CD14-positive monocyte (primary cell): Measurements from ENCODE around the gene IGFBP2. TPM values are rescaled to one million over a fixed set of nuclear protein-coding genes. Genes with fewer than 3 reads are reported as not detected.

ENCODE experiments used
- DNase-seq, 3 donors: peaks; one replicate each; pipeline ENCODE4 v3.0.0-alpha.2; 2011 to 2022
- H2AFZ ChIP-seq: 2 replicates; pipeline ENCODE4 v1.6.0; 2012; ENCODE audit warnings: mild to moderate bottlenecking, low read depth, low read length, inconsistent platforms; ENCODE audit not compliant: insufficient read depth, poor library complexity, severe bottlenecking
- H3K27ac ChIP-seq, 2 donors: 1 replicate in 1 of 2; 2 replicates in 1 of 2; pipeline ENCODE4 v1.5.1; 2012 to 2013; ENCODE audit warnings: low read length in 2 of 2, control low read depth in 1 of 2, inconsistent platforms in 1 of 2, low read depth in 1 of 2, mild to moderate bottlenecking in 1 of 2
- H3K27me3 ChIP-seq, 2 donors: one replicate each; pipeline versions ENCODE4 v1.6.0 to v1.6.1; 2011 to 2013; ENCODE audit warnings: low read length in 2 of 2; ENCODE audit not compliant: control insufficient read depth in 2 of 2, insufficient read depth in 2 of 2
- H3K36me3 ChIP-seq, 2 donors: replicated peaks in 1 of 2; 1 replicate in 1 of 2; 2 replicates in 1 of 2; pipeline versions ENCODE4 v1.5.1 to v1.6.1; 2012 to 2013; ENCODE audit warnings: low read length in 2 of 2, control low read depth in 1 of 2, inconsistent platforms in 1 of 2, mild to moderate bottlenecking in 1 of 2; ENCODE audit not compliant: insufficient read depth in 2 of 2, control insufficient read depth in 1 of 2
- H3K4me1 ChIP-seq, 2 donors: 1 replicate in 1 of 2; 2 replicates in 1 of 2; pipeline versions ENCODE4 v1.5.1 to v1.6.1; 2012 to 2013; ENCODE audit warnings: low read length in 2 of 2, control low read depth in 1 of 2, inconsistent platforms in 1 of 2, mild to moderate bottlenecking in 1 of 2, moderate library complexity in 1 of 2; ENCODE audit not compliant: insufficient read depth in 2 of 2, control insufficient read depth in 1 of 2
- H3K4me2 ChIP-seq: replicated peaks from 2 replicates; pipeline ENCODE3; 2012; ENCODE audit warnings: low read length, moderate library complexity, mild to moderate bottlenecking; ENCODE audit not compliant: poor library complexity, severe bottlenecking; ENCODE audit errors: extremely low read depth
- H3K4me3 ChIP-seq, 3 experiments: fragments of 200-600 bp in 1 of 3; sonication (generic) in 1 of 3; replicated peaks in 1 of 3; 1 replicate in 2 of 3; 2 replicates in 1 of 3; pipeline ENCODE4 v1.5.1; 2011 to 2013; ENCODE audit warnings: low read length in 3 of 3, mild to moderate bottlenecking in 3 of 3, control low read depth in 2 of 3, low read depth in 2 of 3, inconsistent platforms in 1 of 3, moderate library complexity in 1 of 3
- H3K79me2 ChIP-seq: 2 replicates; pipeline ENCODE4 v1.6.0; 2012; ENCODE audit warnings: mild to moderate bottlenecking, control low read depth, inconsistent platforms, low read length, moderate library complexity; ENCODE audit not compliant: insufficient read depth
- H3K9ac ChIP-seq: 2 replicates; pipeline ENCODE4 v1.6.0; 2017; ENCODE audit warnings: low read length, mild to moderate bottlenecking; ENCODE audit not compliant: insufficient read depth, poor library complexity, severe bottlenecking
- H3K9me3 ChIP-seq, 2 donors: replicated peaks in 1 of 2; 1 replicate in 1 of 2; 2 replicates in 1 of 2; pipeline versions ENCODE4 v1.5.1 to v1.6.1; 2012 to 2013; ENCODE audit warnings: low read length in 2 of 2, control low read depth in 1 of 2; ENCODE audit not compliant: control insufficient read depth in 1 of 2, insufficient read depth in 1 of 2
- H4K20me1 ChIP-seq: 2 replicates; pipeline ENCODE4 v1.6.0; 2012; ENCODE audit warnings: mild to moderate bottlenecking, low read length, control low read depth, moderate library complexity; ENCODE audit not compliant: insufficient read depth
- H3K27ac Mint-ChIP-seq, 7 donors: one replicate each; pipeline ENCODE4 v1.8.0; 2020; ENCODE audit warnings: mild to moderate bottlenecking in 7 of 7, mixed read lengths in 7 of 7, moderate library complexity in 6 of 7, inconsistent platforms in 2 of 7
- H3K27me3 Mint-ChIP-seq, 3 donors: one replicate each; pipeline ENCODE4 v1.8.0; 2021 to 2022; ENCODE audit warnings: low read depth in 3 of 3, mild to moderate bottlenecking in 3 of 3, mixed read lengths in 3 of 3, moderate library complexity in 3 of 3, inconsistent platforms in 1 of 3
- H3K36me3 Mint-ChIP-seq, 2 donors: one replicate each; pipeline ENCODE4 v1.8.0; 2020; ENCODE audit warnings: mixed read lengths in 2 of 2, inconsistent platforms in 1 of 2, mild to moderate bottlenecking in 1 of 2
- H3K4me1 Mint-ChIP-seq: one replicate; pipeline ENCODE4 v1.8.0; 2020; ENCODE audit warnings: mild to moderate bottlenecking, mixed read lengths
- H3K4me3 Mint-ChIP-seq, 2 donors: one replicate each; pipeline ENCODE4 v1.8.0; 2020; ENCODE audit warnings: mild to moderate bottlenecking in 2 of 2, mixed read lengths in 2 of 2, moderate library complexity in 1 of 2
- H3K9me3 Mint-ChIP-seq, 7 donors: one replicate each; pipeline ENCODE4 v1.8.0; 2020 to 2022; ENCODE audit warnings: mixed read lengths in 7 of 7, mild to moderate bottlenecking in 6 of 7, moderate library complexity in 6 of 7, inconsistent platforms in 2 of 7
- WGBS: methylation state at CpG from one replicate; pipeline ENCODE4 v1.1.5; 2013; ENCODE audit warnings: missing lambda C conversion rate; ENCODE audit not compliant: insufficient coverage; 5-methylcytosine and 5-hydroxymethylcytosine counted together
- intact Hi-C, 2 donors: fragments of 100-400 bp; cut with micrococcal nuclease; formaldehyde crosslinking; loops; one replicate each; pipeline versions ENCODE4 v1.15.0 to v1.15.1; 2023
- polyA plus RNA-seq, 3 donors: library from polyadenylated mRNA; depleted of rRNA in 1 of 3; unstranded in 2 of 3; stranded (reverse) in 1 of 3; fragments of 300-500 nt in 2 of 3; fragments of >200 nt in 1 of 3; fragmentation: Illumina TruSeq in 2 of 3; gene quantifications; 1 replicate in 2 of 3; 2 replicates in 1 of 3; pipeline ENCODE4 v1.2.3, GENCODE V29; 2012 to 2021
- TF ChIP-seq, protein P1 (sequence below): fragments of 200-600 bp; IDR thresholded peaks from one replicate; pipeline ENCODE4 v1.8.0; 2022; ENCODE audit warnings: antibody characterized with exemption, mild to moderate bottlenecking

Gene IGFBP2
- polyA plus RNA-seq, 3 donors = 1.6 TPM; not detected in 2

DNA sequence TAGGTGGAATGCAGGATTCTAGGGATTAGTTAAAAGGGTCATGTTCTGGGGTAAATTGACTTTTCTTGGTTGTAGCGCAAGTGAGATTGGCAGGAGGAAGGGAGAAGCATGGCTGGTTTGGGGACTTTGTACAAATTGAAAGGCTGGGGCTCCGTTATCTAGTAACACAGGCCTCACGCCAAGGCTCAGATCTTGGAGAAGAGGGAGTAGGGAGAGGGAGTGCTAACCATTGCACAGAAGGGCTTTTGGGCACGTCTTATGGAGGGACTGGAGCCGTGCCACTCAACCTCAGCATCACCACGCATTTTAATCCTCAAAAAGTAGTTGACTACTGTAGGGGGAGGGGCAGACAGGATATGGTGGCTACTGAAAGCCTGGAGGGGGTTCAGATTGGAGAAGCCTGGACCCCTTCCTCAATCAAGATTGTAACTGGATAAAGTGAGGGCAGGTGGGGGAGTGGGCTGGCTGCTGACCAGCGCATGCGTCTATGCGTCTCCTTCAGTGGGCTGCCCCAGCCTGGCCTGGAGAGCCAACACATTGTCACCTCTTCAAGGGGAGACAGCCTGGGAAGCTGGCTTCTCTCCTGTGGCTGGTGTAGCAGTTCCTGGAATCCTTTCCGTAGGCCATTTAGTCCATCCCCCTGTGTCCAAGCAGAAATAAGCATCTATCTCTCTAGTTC, 47.9 kb downstream of the IGFBP2 start:
- Mint-ChIP-seq H3K36me3 (no peaks in the 10 kb centered on the region), H3K27me3 (peaks cover 6 to 17% (median 15%) of the 10 kb centered on the region in 3 donors), H3K4me1 (peaks cover 13% of the 10 kb centered on the region), H3K4me3 (no peak overlapping the region), H3K27ac (no peak overlapping the region), H3K9me3 (no peaks in the 10 kb centered on the region)
- TF ChIP-seq, protein P1, sequence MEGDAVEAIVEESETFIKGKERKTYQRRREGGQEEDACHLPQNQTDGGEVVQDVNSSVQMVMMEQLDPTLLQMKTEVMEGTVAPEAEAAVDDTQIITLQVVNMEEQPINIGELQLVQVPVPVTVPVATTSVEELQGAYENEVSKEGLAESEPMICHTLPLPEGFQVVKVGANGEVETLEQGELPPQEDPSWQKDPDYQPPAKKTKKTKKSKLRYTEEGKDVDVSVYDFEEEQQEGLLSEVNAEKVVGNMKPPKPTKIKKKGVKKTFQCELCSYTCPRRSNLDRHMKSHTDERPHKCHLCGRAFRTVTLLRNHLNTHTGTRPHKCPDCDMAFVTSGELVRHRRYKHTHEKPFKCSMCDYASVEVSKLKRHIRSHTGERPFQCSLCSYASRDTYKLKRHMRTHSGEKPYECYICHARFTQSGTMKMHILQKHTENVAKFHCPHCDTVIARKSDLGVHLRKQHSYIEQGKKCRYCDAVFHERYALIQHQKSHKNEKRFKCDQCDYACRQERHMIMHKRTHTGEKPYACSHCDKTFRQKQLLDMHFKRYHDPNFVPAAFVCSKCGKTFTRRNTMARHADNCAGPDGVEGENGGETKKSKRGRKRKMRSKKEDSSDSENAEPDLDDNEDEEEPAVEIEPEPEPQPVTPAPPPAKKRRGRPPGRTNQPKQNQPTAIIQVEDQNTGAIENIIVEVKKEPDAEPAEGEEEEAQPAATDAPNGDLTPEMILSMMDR = no peak
- Histone ChIP-seq H3K79me2 (no peaks in the 10 kb centered on the region), H2AFZ (no peak overlapping the region), H3K9me3 (no peaks in the 10 kb centered on the region), H3K36me3 (no peaks in the 10 kb centered on the region), H4K20me1 (no peaks in the 10 kb centered on the region), H3K4me3 (no peak overlapping the region), H3K4me2 (no peak overlapping the region), H3K9ac (no peak overlapping the region), H3K27ac (no peak overlapping the region), H3K27me3 (no peaks in the 10 kb centered on the region), H3K4me1 (peaks cover 6 to 10% of the 10 kb centered on the region in 2 donors)
- 96% methylated on average over 3 of the region's 10 CpGs for WGBS
- intact Hi-C loops = loop anchor here (5.0 to 10.0 kb wide), 3 partner anchors 484 to 1031 kb away; no protein-coding TSS in a partner anchor
- no peak for DNase-seq

DNA sequence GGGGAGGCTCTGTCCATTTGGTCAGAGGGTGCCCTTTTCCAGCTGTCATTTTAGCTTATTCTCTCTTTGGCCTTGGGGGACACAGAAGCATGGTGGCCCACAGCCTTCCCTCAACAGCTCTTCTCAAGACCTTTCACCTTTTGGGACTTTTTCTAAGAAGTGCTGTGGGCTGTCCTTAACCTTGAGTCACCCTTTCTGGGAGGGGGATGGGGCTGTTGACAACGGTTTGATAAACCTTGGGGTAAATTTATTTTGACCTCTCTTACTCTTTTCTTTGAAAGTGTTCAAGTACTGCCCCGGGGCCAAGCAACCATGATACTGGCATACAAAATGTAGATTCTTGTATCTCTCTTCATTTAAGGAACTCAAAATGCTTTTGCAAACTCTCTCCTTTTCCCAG, 48.5 kb downstream of the IGFBP2 start:
- Mint-ChIP-seq H3K9me3 (no peaks in the 10 kb centered on the region), H3K27ac (no peak overlapping the region), H3K27me3 (peaks cover 10 to 18% (median 15%) of the 10 kb centered on the region in 3 donors), H3K4me1 (peaks cover 13% of the 10 kb centered on the region), H3K36me3 (no peaks in the 10 kb centered on the region), H3K4me3 (no peak overlapping the region)
- Histone ChIP-seq H2AFZ (no peak overlapping the region), H3K27ac (no peak overlapping the region), H3K36me3 (no peaks in the 10 kb centered on the region), H3K9me3 (no peaks in the 10 kb centered on the region), H4K20me1 (no peaks in the 10 kb centered on the region), H3K27me3 (no peaks in the 10 kb centered on the region), H3K4me3 (no peak overlapping the region), H3K79me2 (no peaks in the 10 kb centered on the region), H3K4me2 (no peak overlapping the region), H3K9ac (no peak overlapping the region), H3K4me1 (peaks cover 6 to 10% of the 10 kb centered on the region in 2 donors)
- no peak for DNase-seq
- 86% methylated on average over 1 of the region's 2 CpGs for WGBS
- TF ChIP-seq, protein P1 = no peak
- intact Hi-C loops = loop anchor here (2.0 to 10.0 kb wide), 4 partner anchors 483 to 1031 kb away; no protein-coding TSS in a partner anchor
